Measurements from ENCODE around the gene NAV1.

Gene NAV1

DNA sequence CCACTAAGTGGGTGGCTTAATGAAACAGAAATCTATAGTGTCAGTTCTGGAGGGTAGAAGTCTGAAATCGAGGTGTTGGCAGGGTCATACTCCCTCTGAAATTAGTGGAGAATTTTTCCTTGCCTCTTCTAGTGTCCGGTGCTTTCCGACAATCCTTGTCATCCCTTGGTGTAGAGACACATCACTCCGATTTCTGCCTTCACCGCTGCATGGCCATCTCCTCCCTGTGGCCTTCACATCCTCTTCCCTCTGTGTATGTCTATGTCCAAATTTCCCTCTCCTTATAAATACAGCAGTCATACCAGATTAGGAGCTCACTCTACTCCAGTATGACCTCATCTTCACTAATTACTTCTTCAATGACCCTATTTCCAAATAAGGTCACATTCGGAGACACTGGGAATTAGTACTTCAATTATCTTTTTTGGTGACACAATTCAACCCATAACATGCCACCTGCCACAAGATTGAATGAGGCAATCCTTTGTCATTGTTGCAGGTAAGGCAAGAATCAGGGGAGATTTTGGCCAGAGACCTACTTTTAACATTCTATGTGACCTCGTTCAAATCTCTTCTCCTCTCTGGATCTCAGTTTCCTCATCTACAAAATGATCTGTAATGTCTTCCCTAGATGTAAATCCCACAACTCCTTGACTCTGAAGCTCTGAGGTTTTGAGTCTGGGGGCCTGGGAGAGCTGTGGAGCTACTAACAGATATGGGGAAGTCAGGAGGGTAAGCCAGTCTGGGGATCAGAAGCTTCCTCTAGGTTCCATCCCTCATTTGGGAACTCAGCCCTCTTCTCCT lies 16.1 kb downstream of the NAV1 start:
- peak overlapping the region; percentile 5 for H3K9ac ChIP-seq (ENCODE audit: low read length)
- 93% methylated on average over 6 of the region's 7 CpGs for WGBS
- no peaks in the 10 kb centered on the region for H3K9me3 ChIP-seq (ENCODE audit: control insufficient read depth, low read length)
- H3K23ac ChIP-seq (ENCODE audit: low read length in 2 of 2), result no peak overlapping the region
- H3K79me1 ChIP-seq (replicated peaks; ENCODE audit: low read length, poor library complexity, severe bottlenecking), result peaks cover 21% of the 10 kb centered on the region
- H2AK5ac ChIP-seq (ENCODE audit: low read length, severe bottlenecking), result peak overlapping the region; percentile 40
- no peak for DNase-seq
- H4K8ac ChIP-seq (ENCODE audit: low read length), result no peak overlapping the region
- H3K27me3 ChIP-seq (ENCODE audit: control insufficient read depth in 1 of 2, insufficient read depth in 1 of 2, low read length in 2 of 2), result no peaks in the 10 kb centered on the region
- H2BK15ac ChIP-seq (ENCODE audit: low read depth, poor library complexity, severe bottlenecking), result no peak overlapping the region
- peak overlapping the region; percentile 25 to 28 for H2BK12ac ChIP-seq (ENCODE audit: low read length in 2 of 2)
- H4K91ac ChIP-seq (ENCODE audit: low read length), result no peak overlapping the region
- H3K4me1 ChIP-seq (ENCODE audit: control insufficient read depth, insufficient read depth, low read depth, low read length), result peaks cover 31% of the 10 kb centered on the region
- H3K4ac ChIP-seq (ENCODE audit: low read depth in 1 of 2, low read length in 2 of 2), result peak overlapping the region in 1 of 2 experiments; percentile 50
- no peak overlapping the region for H3K4me2 ChIP-seq (ENCODE audit: low read length, poor library complexity, severe bottlenecking)
- peaks cover 0 to 6% of the 10 kb centered on the region in 2 experiments for H3K36me3 ChIP-seq (ENCODE audit: control insufficient read depth in 1 of 2, insufficient read depth in 2 of 2, low read depth in 1 of 2, low read length in 2 of 2)
- peak overlapping the region; percentile 56 to 61 for H3K18ac ChIP-seq (ENCODE audit: low read depth in 1 of 2, low read length in 2 of 2)
- no peak overlapping the region for H3K27ac ChIP-seq (ENCODE audit: low read length, poor library complexity, severe bottlenecking)
- H2BK5ac ChIP-seq (ENCODE audit: low read depth, low read length, poor library complexity, severe bottlenecking), result no peak overlapping the region
- no peak overlapping the region for H3K14ac ChIP-seq (ENCODE audit: low read length in 2 of 2)
- no peak overlapping the region for H3K4me3 ChIP-seq (ENCODE audit: insufficient read depth in 1 of 2, low read depth in 1 of 2, low read length in 2 of 2)
- peak overlapping the region; percentile 46 for H2BK120ac ChIP-seq (ENCODE audit: low read depth, low read length)
- no peak overlapping the region for H2AFZ ChIP-seq (ENCODE audit: low read depth, low read length)

DNA sequence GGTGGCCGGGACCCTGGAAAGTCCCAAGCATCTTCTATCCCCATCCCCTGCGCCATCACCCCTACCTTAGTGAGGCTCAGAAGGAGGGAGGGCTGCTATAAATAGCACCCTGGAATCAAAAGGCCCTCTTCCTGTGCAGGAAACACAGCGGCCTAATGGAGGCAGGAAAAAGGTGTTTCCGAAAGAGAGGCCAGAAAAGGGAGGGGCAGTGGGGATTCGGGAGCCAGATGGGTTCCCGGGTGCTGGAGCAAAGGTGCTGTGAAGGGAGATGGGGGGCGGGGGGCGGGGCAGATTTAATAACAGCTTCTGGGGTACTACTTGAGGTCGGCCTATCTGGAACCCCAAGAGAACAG lies 16.6 kb downstream of the NAV1 start:
- H3K14ac ChIP-seq (ENCODE audit: low read length in 2 of 2), result no peak overlapping the region
- H3K23ac ChIP-seq (ENCODE audit: low read length in 2 of 2), result no peak overlapping the region
- 92% methylated on average over 7 of the region's 9 CpGs for WGBS
- H3K27me3 ChIP-seq (ENCODE audit: control insufficient read depth in 1 of 2, insufficient read depth in 1 of 2, low read length in 2 of 2), result no peaks in the 10 kb centered on the region
- H3K4me1 ChIP-seq (ENCODE audit: control insufficient read depth, insufficient read depth, low read depth, low read length), result peaks cover 33% of the 10 kb centered on the region
- no peak overlapping the region for H2AK5ac ChIP-seq (ENCODE audit: low read length, severe bottlenecking)
- H2BK15ac ChIP-seq (ENCODE audit: low read depth, poor library complexity, severe bottlenecking), result peak overlapping the region; percentile 50
- peak overlapping the region; percentile 56 to 61 for H3K18ac ChIP-seq (ENCODE audit: low read depth in 1 of 2, low read length in 2 of 2)
- no peak overlapping the region for H4K91ac ChIP-seq (ENCODE audit: low read length)
- peak overlapping the region in 1 of 2 experiments; percentile 50 for H3K4ac ChIP-seq (ENCODE audit: low read depth in 1 of 2, low read length in 2 of 2)
- H3K4me2 ChIP-seq (ENCODE audit: low read length, poor library complexity, severe bottlenecking), result no peak overlapping the region
- peak overlapping the region; percentile 46 for H2BK120ac ChIP-seq (ENCODE audit: low read depth, low read length)
- DNase-seq, result no peak
- H4K8ac ChIP-seq (ENCODE audit: low read length), result no peak overlapping the region
- no peak overlapping the region for H3K9ac ChIP-seq (ENCODE audit: low read length)
- no peaks in the 10 kb centered on the region for H3K9me3 ChIP-seq (ENCODE audit: control insufficient read depth, low read length)
- no peak overlapping the region for H2BK5ac ChIP-seq (ENCODE audit: low read depth, low read length, poor library complexity, severe bottlenecking)
- H3K79me1 ChIP-seq (replicated peaks; ENCODE audit: low read length, poor library complexity, severe bottlenecking), result peaks cover 26% of the 10 kb centered on the region
- no peak overlapping the region for H3K4me3 ChIP-seq (ENCODE audit: insufficient read depth in 1 of 2, low read depth in 1 of 2, low read length in 2 of 2)
- peaks cover 0 to 6% of the 10 kb centered on the region in 2 experiments for H3K36me3 ChIP-seq (ENCODE audit: control insufficient read depth in 1 of 2, insufficient read depth in 2 of 2, low read depth in 1 of 2, low read length in 2 of 2)
- no peak overlapping the region for H3K27ac ChIP-seq (ENCODE audit: low read length, poor library complexity, severe bottlenecking)
- peak overlapping the region; percentile 25 to 28 for H2BK12ac ChIP-seq (ENCODE audit: low read length in 2 of 2)
- H2AFZ ChIP-seq (ENCODE audit: low read depth, low read length), result no peak overlapping the region

DNA sequence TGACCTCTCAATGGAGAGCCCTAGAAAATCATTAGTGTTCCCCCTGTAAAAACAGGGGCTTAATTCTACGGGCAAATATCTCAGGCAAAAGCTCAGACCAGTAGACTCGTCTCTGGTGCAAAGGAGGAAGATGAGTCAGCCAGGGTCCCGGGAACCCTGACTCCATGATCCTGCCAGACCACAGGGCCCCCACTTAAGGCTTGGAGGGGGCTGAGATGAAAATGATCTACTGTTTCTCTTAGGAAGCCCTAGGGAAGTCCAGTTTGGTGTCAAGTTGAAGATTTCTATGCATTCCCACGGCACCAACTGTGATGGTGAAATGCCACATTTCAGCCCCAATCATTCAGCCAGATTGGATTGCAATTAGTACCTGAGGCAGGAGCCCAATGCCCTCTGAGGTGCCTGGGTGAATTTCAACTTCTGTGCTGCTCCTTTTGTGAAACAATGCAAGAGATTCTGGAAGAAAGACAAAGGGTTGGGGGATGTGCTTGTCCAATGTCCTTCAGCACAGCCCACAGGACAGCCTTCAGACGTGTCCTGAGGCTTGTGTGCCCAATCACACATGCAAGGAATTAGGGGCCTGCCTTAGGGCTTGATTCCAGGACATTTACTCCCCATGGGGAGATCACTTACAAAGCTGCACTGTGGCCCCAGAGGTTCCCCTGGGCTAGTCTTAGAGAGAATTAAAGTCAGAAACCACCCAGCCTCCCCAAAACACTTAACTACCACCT lies 18.1 kb downstream of the NAV1 start:
- H3K4me3 ChIP-seq (ENCODE audit: insufficient read depth in 1 of 2, low read depth in 1 of 2, low read length in 2 of 2), result no peak overlapping the region
- no peak overlapping the region for H3K23ac ChIP-seq (ENCODE audit: low read length in 2 of 2)
- peak overlapping the region; percentile 81 for H2BK120ac ChIP-seq (ENCODE audit: low read depth, low read length)
- no peaks in the 10 kb centered on the region for H3K36me3 ChIP-seq (ENCODE audit: control insufficient read depth in 1 of 2, insufficient read depth in 2 of 2, low read depth in 1 of 2, low read length in 2 of 2)
- no peak overlapping the region for H2AFZ ChIP-seq (ENCODE audit: low read depth, low read length)
- H4K91ac ChIP-seq (ENCODE audit: low read length), result peak overlapping the region; percentile 80
- no peak overlapping the region for H3K27ac ChIP-seq (ENCODE audit: low read length, poor library complexity, severe bottlenecking)
- H3K4ac ChIP-seq (ENCODE audit: low read depth in 1 of 2, low read length in 2 of 2), result peak overlapping the region; percentile 46 to 47
- H3K27me3 ChIP-seq (ENCODE audit: control insufficient read depth in 1 of 2, insufficient read depth in 1 of 2, low read length in 2 of 2), result no peaks in the 10 kb centered on the region
- no peak overlapping the region for H2BK5ac ChIP-seq (ENCODE audit: low read depth, low read length, poor library complexity, severe bottlenecking)
- H3K14ac ChIP-seq (ENCODE audit: low read length in 2 of 2), result no peak overlapping the region
- peak overlapping the region; percentile 50 to 72 for H3K18ac ChIP-seq (ENCODE audit: low read depth in 1 of 2, low read length in 2 of 2)
- H3K79me1 ChIP-seq (replicated peaks; ENCODE audit: low read length, poor library complexity, severe bottlenecking), result peaks cover 25% of the 10 kb centered on the region
- H2BK15ac ChIP-seq (ENCODE audit: low read depth, poor library complexity, severe bottlenecking), result peak overlapping the region; percentile 92
- peaks cover 38% of the 10 kb centered on the region for H3K4me1 ChIP-seq (ENCODE audit: control insufficient read depth, insufficient read depth, low read depth, low read length)
- H2BK12ac ChIP-seq (ENCODE audit: low read length in 2 of 2), result peak overlapping the region; percentile 61 to 80
- DNase-seq, result peak; percentile 88
- H2AK5ac ChIP-seq (ENCODE audit: low read length, severe bottlenecking), result no peak overlapping the region
- peak overlapping the region; percentile 86 for H4K8ac ChIP-seq (ENCODE audit: low read length)
- peak overlapping the region; percentile 19 for H3K4me2 ChIP-seq (ENCODE audit: low read length, poor library complexity, severe bottlenecking)
- H3K9me3 ChIP-seq (ENCODE audit: control insufficient read depth, low read length), result no peaks in the 10 kb centered on the region
- WGBS, result 23% methylated on average over 5 of the region's 5 CpGs
- peak overlapping the region; percentile 47 for H3K9ac ChIP-seq (ENCODE audit: low read length)

DNA sequence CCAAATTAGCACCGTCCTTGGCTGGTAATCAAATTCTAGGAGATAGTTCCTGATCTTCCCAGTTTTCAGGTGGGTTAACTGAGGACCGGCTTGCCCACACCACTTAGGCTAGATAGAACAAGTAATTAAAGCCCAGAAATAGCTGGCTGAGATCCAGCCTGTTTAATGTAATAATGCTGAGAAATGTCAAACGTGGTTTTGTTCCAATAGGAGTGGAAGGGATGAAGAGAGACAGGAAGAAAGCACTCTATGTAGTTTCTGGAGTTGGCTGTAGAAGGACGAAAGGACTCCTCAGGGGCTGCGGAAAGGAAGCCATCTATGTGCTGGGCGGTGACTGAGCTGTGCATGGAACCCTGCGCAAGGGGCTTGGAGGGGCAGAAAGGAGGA lies 18.6 kb downstream of the NAV1 start:
- no peak overlapping the region for H3K23ac ChIP-seq (ENCODE audit: low read length in 2 of 2)
- WGBS, result 55% methylated on average over 7 of the region's 7 CpGs
- H3K9me3 ChIP-seq (ENCODE audit: control insufficient read depth, low read length), result no peaks in the 10 kb centered on the region

More for the DNA sequence above, 18.6 kb downstream of the NAV1 start:
- Histone ChIP-seq H3K79me1 (replicated peaks; ENCODE audit: low read length, poor library complexity, severe bottlenecking) (peaks cover 25% of the 10 kb centered on the region), H3K4me1 (ENCODE audit: control insufficient read depth, insufficient read depth, low read depth, low read length) (peaks cover 38% of the 10 kb centered on the region), H3K9ac (ENCODE audit: low read length) (peak overlapping the region; percentile 47), H3K36me3 (ENCODE audit: control insufficient read depth in 1 of 2, insufficient read depth in 2 of 2, low read depth in 1 of 2, low read length in 2 of 2) (no peaks in the 10 kb centered on the region), H4K91ac (ENCODE audit: low read length) (no peak overlapping the region), H3K27ac (ENCODE audit: low read length, poor library complexity, severe bottlenecking) (no peak overlapping the region), H2BK15ac (ENCODE audit: low read depth, poor library complexity, severe bottlenecking) (no peak overlapping the region), H3K4ac (ENCODE audit: low read depth in 1 of 2, low read length in 2 of 2) (peak overlapping the region; percentile 7 to 35), H3K4me3 (ENCODE audit: insufficient read depth in 1 of 2, low read depth in 1 of 2, low read length in 2 of 2) (no peak overlapping the region), H3K4me2 (ENCODE audit: low read length, poor library complexity, severe bottlenecking) (no peak overlapping the region), H3K18ac (ENCODE audit: low read depth in 1 of 2, low read length in 2 of 2) (peak overlapping the region in 1 of 2 experiments; percentile 18), H3K14ac (ENCODE audit: low read length in 2 of 2) (no peak overlapping the region), H3K27me3 (ENCODE audit: control insufficient read depth in 1 of 2, insufficient read depth in 1 of 2, low read length in 2 of 2) (no peaks in the 10 kb centered on the region), H2BK120ac (ENCODE audit: low read depth, low read length) (no peak overlapping the region), H2BK12ac (ENCODE audit: low read length in 2 of 2) (peak overlapping the region; percentile 45 to 80), H2AK5ac (ENCODE audit: low read length, severe bottlenecking) (no peak overlapping the region), H4K8ac (ENCODE audit: low read length) (no peak overlapping the region), H2BK5ac (ENCODE audit: low read depth, low read length, poor library complexity, severe bottlenecking) (no peak overlapping the region), H2AFZ (ENCODE audit: low read depth, low read length) (no peak overlapping the region)
- peak; percentile 62 for DNase-seq

All from mesenchymal stem cell (in vitro differentiated cells and primary cell).